ENCODE results near the gene PIH1D1.

Gene PIH1D1

GRCh38 chr19:49451430-49452181, at the start of gene PIH1D1:
TSS of gene PIH1D1 (minus strand) at chr19:49451814. CDS start at chr19:49451574, 240 bp downstream.
- DNase-seq = peak; percentile 98

- no peak for DNase-seq
These were observed 47.5 kb upstream of the PIH1D1 start for GRCh38 chr19:49499030-49499670.

- DNase-seq = no peak
These were observed 46.9 kb upstream of the PIH1D1 start for GRCh38 chr19:49498475-49498874.

- DNase-seq = no peak
These were observed 46.1 kb upstream of the PIH1D1 start for GRCh38 chr19:49497789-49498103.

GRCh38 chr19:49497047-49497788, 45.6 kb upstream of the PIH1D1 start:
- no peak for DNase-seq

GRCh38 chr19:49496574-49497008, 45.0 kb upstream of the PIH1D1 start:
- DNase-seq = no peak

GRCh38 chr19:49492573-49493405, 41.2 kb upstream of the PIH1D1 start:
- no peak for DNase-seq

GRCh38 chr19:49491804-49492572, 40.4 kb upstream of the PIH1D1 start:
- DNase-seq = no peak

- no peak for DNase-seq
These were observed 39.6 kb upstream of the PIH1D1 start for GRCh38 chr19:49491030-49491803.

GRCh38 chr19:49490287-49491029, 38.8 kb upstream of the PIH1D1 start:
- DNase-seq = no peak

- no peak for DNase-seq
These were observed 38.1 kb upstream of the PIH1D1 start for GRCh38 chr19:49489601-49490167.

- no peak for DNase-seq
These were observed 37.4 kb upstream of the PIH1D1 start for GRCh38 chr19:49488863-49489537.

- no peak for DNase-seq
These were observed 36.6 kb upstream of the PIH1D1 start for GRCh38 chr19:49488046-49488862.

GRCh38 chr19:49487277-49488045, 35.8 kb upstream of the PIH1D1 start, which contains the start of gene RPL13A:
TSS of gene RPL13A (plus strand) at chr19:49487608. CDS start at chr19:49487630, 22 bp downstream.
- peak; percentile 98 for DNase-seq

- no peak for DNase-seq
These were observed 35.2 kb upstream of the PIH1D1 start for GRCh38 chr19:49486710-49487276.

- DNase-seq = no peak
These were observed 34.6 kb upstream of the PIH1D1 start for GRCh38 chr19:49486232-49486631.

- DNase-seq = no peak
These were observed 29.5 kb upstream of the PIH1D1 start for GRCh38 chr19:49481020-49481683.

Measured in NCI-H1092 (cell line).